Measurements from ENCODE around the gene EBF3. TPM values are rescaled to one million over a fixed set of nuclear protein-coding genes. Genes with fewer than 3 reads are reported as not detected.

EBF3 gene
- total RNA-seq, 1 experiment from 2014 or later: not detected

- ChIA-PET CTCF (no interaction called here), POLR2A (ENCODE audit: unreplicated experiment) (no interaction called here)
- Histone ChIP-seq H3K36me3 (ENCODE audit: low read depth, low read length) (no peaks in the 10 kb centered on the region), H3K27me3 (ENCODE audit: low read length) (no peaks in the 10 kb centered on the region), H3K9me2 (replicated peaks; ENCODE audit: low read length) (no peaks in the 10 kb centered on the region), H3F3A (ENCODE audit: low read length, unreplicated experiment) (no peaks in the 10 kb centered on the region), H3K79me2 (ENCODE audit: low read length) (no peaks in the 10 kb centered on the region), H3K9ac (ENCODE audit: low read length) (no peak overlapping the region), H3K9me3 (ENCODE audit: low read length) (no peaks in the 10 kb centered on the region), H4K20me1 (ENCODE audit: low read length) (no peaks in the 10 kb centered on the region), H2AFZ (ENCODE audit: low read length) (no peak overlapping the region), H3K4me2 (ENCODE audit: low read length) (no peak overlapping the region), H3K27ac (ENCODE audit: low read length) (no peak overlapping the region), H3K4me1 (ENCODE audit: insufficient read depth, low read length) (no peaks in the 10 kb centered on the region), H3K4me3 (ENCODE audit: low read length) (no peak overlapping the region)
- BruUV-seq (replicated peaks): no TSS peak
- DNase-seq: no peak
- ATAC-seq: no peak
- TF ChIP-seq EZH2 (IDR thresholded peaks at IDR 0.05; ENCODE audit: low read length, unreplicated experiment): no peak
- intact Hi-C loops (cut with micrococcal nuclease): no loop called here
These were observed 131.3 kb downstream of the EBF3 start for GRCh38 chr10:129832573-129833467.

DNA sequence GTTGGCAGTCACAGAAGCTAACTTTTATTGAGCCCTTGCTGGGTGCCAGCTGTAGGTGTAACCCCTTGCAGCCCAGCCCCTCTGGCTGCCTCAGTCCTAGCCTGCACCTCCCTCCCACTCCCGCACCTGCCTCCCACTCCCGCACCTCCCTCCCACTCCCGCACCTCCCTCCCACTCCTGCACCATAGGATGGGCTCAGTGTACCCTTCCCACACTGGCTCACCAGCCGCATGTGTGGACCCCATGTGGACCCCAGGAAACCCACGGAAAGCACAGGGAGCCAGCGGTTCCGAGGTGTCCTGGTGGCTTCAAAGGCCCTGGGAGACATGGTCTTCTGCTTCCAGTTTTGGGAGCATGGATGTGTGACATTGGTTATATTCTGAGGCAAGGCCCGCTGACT is 132.9 kb downstream of the EBF3 start:
- H3K9ac ChIP-seq (ENCODE audit: low read length): no peak overlapping the region
- no peak overlapping the region for H3K4me3 ChIP-seq (ENCODE audit: low read length)
- no peaks in the 10 kb centered on the region for H4K20me1 ChIP-seq (ENCODE audit: low read length)
- no peak for DNase-seq
- no peak for ATAC-seq
- no peaks in the 10 kb centered on the region for H3K9me2 ChIP-seq (replicated peaks; ENCODE audit: low read length)
- POLR2A ChIA-PET (ENCODE audit: unreplicated experiment): no interaction called here
- TF ChIP-seq, protein P1, sequence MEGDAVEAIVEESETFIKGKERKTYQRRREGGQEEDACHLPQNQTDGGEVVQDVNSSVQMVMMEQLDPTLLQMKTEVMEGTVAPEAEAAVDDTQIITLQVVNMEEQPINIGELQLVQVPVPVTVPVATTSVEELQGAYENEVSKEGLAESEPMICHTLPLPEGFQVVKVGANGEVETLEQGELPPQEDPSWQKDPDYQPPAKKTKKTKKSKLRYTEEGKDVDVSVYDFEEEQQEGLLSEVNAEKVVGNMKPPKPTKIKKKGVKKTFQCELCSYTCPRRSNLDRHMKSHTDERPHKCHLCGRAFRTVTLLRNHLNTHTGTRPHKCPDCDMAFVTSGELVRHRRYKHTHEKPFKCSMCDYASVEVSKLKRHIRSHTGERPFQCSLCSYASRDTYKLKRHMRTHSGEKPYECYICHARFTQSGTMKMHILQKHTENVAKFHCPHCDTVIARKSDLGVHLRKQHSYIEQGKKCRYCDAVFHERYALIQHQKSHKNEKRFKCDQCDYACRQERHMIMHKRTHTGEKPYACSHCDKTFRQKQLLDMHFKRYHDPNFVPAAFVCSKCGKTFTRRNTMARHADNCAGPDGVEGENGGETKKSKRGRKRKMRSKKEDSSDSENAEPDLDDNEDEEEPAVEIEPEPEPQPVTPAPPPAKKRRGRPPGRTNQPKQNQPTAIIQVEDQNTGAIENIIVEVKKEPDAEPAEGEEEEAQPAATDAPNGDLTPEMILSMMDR (conservative IDR thresholded peaks at IDR 0.05; ENCODE audit: low read depth, low read length): no peak
- TF ChIP-seq EZH2phosphoT487 (IDR thresholded peaks at IDR 0.05; ENCODE audit: borderline replicate concordance, low read length) (no peak), EZH2 (IDR thresholded peaks at IDR 0.05; ENCODE audit: low read length, unreplicated experiment) (no peak)
- BruUV-seq (replicated peaks): no TSS peak
- CTCF ChIA-PET: interaction anchor here (0.6 kb wide), 1 partner anchor 450 kb away, joined by 3 read pairs; no protein-coding TSS in a partner anchor
- H3K27me3 ChIP-seq (ENCODE audit: low read length): no peaks in the 10 kb centered on the region
- intact Hi-C loops (cut with micrococcal nuclease): no loop called here
- H3K9me3 ChIP-seq (ENCODE audit: low read length): no peaks in the 10 kb centered on the region
- no peak overlapping the region for H2AFZ ChIP-seq (ENCODE audit: low read length)
- no peak overlapping the region for H3K4me2 ChIP-seq (ENCODE audit: low read length)
- no peaks in the 10 kb centered on the region for H3K79me2 ChIP-seq (ENCODE audit: low read length)
- H3F3A ChIP-seq (ENCODE audit: low read length, unreplicated experiment): no peaks in the 10 kb centered on the region
- H3K27ac ChIP-seq (ENCODE audit: low read length): no peak overlapping the region
- H3K36me3 ChIP-seq (ENCODE audit: low read depth, low read length): no peaks in the 10 kb centered on the region
- H3K4me1 ChIP-seq (ENCODE audit: insufficient read depth, low read length): no peaks in the 10 kb centered on the region

- no peak for TF ChIP-seq EZH2phosphoT487 (IDR thresholded peaks at IDR 0.05; ENCODE audit: borderline replicate concordance, low read length)
- no peak for TF ChIP-seq EZH2 (IDR thresholded peaks at IDR 0.05; ENCODE audit: low read length, unreplicated experiment)
- TF ChIP-seq, protein P1 (conservative IDR thresholded peaks at IDR 0.05; ENCODE audit: low read depth, low read length): no peak
- BruUV-seq (replicated peaks): no TSS peak
- H2AFZ ChIP-seq (ENCODE audit: low read length): no peak overlapping the region
- no peaks in the 10 kb centered on the region for H3K4me1 ChIP-seq (ENCODE audit: insufficient read depth, low read length)
- H3K79me2 ChIP-seq (ENCODE audit: low read length): no peaks in the 10 kb centered on the region
- no peaks in the 10 kb centered on the region for H3F3A ChIP-seq (ENCODE audit: low read length, unreplicated experiment)
- H4K20me1 ChIP-seq (ENCODE audit: low read length): no peaks in the 10 kb centered on the region
- no peak overlapping the region for H3K9ac ChIP-seq (ENCODE audit: low read length)
- ATAC-seq (no peak), DNase-seq (no peak)
- no peak overlapping the region for H3K27ac ChIP-seq (ENCODE audit: low read length)
- intact Hi-C loops (cut with micrococcal nuclease): no loop called here
- POLR2A ChIA-PET (ENCODE audit: unreplicated experiment): no interaction called here
- no peaks in the 10 kb centered on the region for H3K36me3 ChIP-seq (ENCODE audit: low read depth, low read length)
- H3K27me3 ChIP-seq (ENCODE audit: low read length): no peaks in the 10 kb centered on the region
- H3K9me3 ChIP-seq (ENCODE audit: low read length): no peaks in the 10 kb centered on the region
- no peaks in the 10 kb centered on the region for H3K9me2 ChIP-seq (replicated peaks; ENCODE audit: low read length)
- no peak overlapping the region for H3K4me3 ChIP-seq (ENCODE audit: low read length)
- CTCF ChIA-PET: no interaction called here
- no peak overlapping the region for H3K4me2 ChIP-seq (ENCODE audit: low read length)
These were observed 138.2 kb downstream of the EBF3 start for GRCh38 chr10:129825826-129826225.
